HCT116 (cell line): ENCODE measurements around the gene CCDC138. TPM values are rescaled to one million over a fixed set of nuclear protein-coding genes. Genes with fewer than 3 reads are reported as not detected.

Experiments used
- ATAC-seq: fragments of 200-7000 bp; cut with Tn5 transposase; 2 replicates; pipeline ENCODE4 v1.9.1; 2020; ENCODE audit warnings: mild to moderate bottlenecking, moderate library complexity
- BruUV-seq: library from RNA; stranded (reverse); fragments of 400-500 nt; replicated peaks from 2 replicates; lab custom pipeline; 2021; lab: Mats Ljungman, UMichigan
- CTCF ChIA-PET: fragments of 300-600 bp; sonication (Branson Sonifier 250); formaldehyde crosslinking; loops from one replicate; lab custom pipeline; 2021; ENCODE audit warnings: antibody characterized with exemption; lab: Charles Lee
- POLR2A ChIA-PET: fragments of 300-600, 350-600 bp; sonication (Branson Sonifier 250); formaldehyde crosslinking; loops from one replicate; lab custom pipeline; 2021; ENCODE audit warnings: antibody characterized with exemption; lab: Charles Lee
- RAD21 ChIA-PET, 2 experiments: fragments of 300-600 bp; sonication (Branson Sonifier 250); formaldehyde crosslinking; loops; one replicate each; lab custom pipeline; 2023; ENCODE audit warnings: low total read pairs in 2 of 2; ENCODE audit not compliant: uncharacterized antibody in 2 of 2, unreplicated experiment in 2 of 2, low non-redundant PET in 1 of 2; lab: Charles Lee
- DNase-seq: peaks from one replicate; pipeline ENCODE4 v3.0.0-alpha.2; 2010; ENCODE audit warnings: low read depth, low spot score
- H2AFZ ChIP-seq: fragments of 200-600 bp; shearing (Covaris generic), sonication (generic); 2 replicates; pipeline ENCODE4 v1.6.1; 2017; ENCODE audit warnings: low read depth, mixed run types, mixed read lengths, antibody characterized with exemption, low read length; ENCODE audit not compliant: poor library complexity, severe bottlenecking
- H3K27ac ChIP-seq: 2 replicates; pipeline ENCODE4 v1.5.1; 2012; ENCODE audit warnings: low read depth, low read length
- H3K27me3 ChIP-seq: fragments of 200-600 bp; sonication (generic); 2 replicates; pipeline ENCODE4 v1.6.1; 2016; ENCODE audit warnings: mixed run types, low read length, mixed read lengths; ENCODE audit not compliant: insufficient read depth
- H3K36me3 ChIP-seq, 2 experiments: fragments of 200-500 bp in 1 of 2; fragments of 200-600 bp in 1 of 2; sonication (Bioruptor generic) in 1 of 2; sonication (generic) in 1 of 2; 2 replicates each; pipeline versions ENCODE4 v1.5.1 to v1.6.1; 2014 to 2016; ENCODE audit warnings: low read length in 2 of 2, inconsistent platforms in 1 of 2, mixed read lengths in 1 of 2, mixed run types in 1 of 2; ENCODE audit not compliant: insufficient read depth in 2 of 2, control insufficient read depth in 1 of 2
- H3K4me1 ChIP-seq, 2 experiments: fragments of 200-600 bp in 1 of 2; sonication (generic) in 1 of 2; 2 replicates each; pipeline versions ENCODE4 v1.5.1 to v1.6.1; 2012 to 2017; ENCODE audit warnings: low read length in 2 of 2, inconsistent platforms in 1 of 2, mild to moderate bottlenecking in 1 of 2, mixed read lengths in 1 of 2, mixed run types in 1 of 2, moderate library complexity in 1 of 2; ENCODE audit not compliant: insufficient read depth in 2 of 2, control insufficient read depth in 1 of 2
- H3K4me2 ChIP-seq: fragments of 200-600 bp; sonication (generic); 2 replicates; pipeline ENCODE4 v1.6.1; 2017; ENCODE audit warnings: mixed run types, low read length, mixed read lengths
- H3K4me3 ChIP-seq, 2 experiments: fragments of 200-600 bp in 1 of 2; sonication (generic) in 1 of 2; replicated peaks in 1 of 2; 2 replicates each; pipeline ENCODE4 v1.5.1; 2011 to 2016; ENCODE audit warnings: low read length in 2 of 2, control low read depth in 1 of 2, low read depth in 1 of 2, mild to moderate bottlenecking in 1 of 2, mixed read lengths in 1 of 2, mixed run types in 1 of 2
- H3K79me2 ChIP-seq: fragments of 200-600 bp; sonication (generic); 2 replicates; pipeline ENCODE4 v1.6.1; 2017; ENCODE audit warnings: mild to moderate bottlenecking, mixed run types, low read length, moderate library complexity, mixed read lengths; ENCODE audit not compliant: insufficient read depth
- H3K9ac ChIP-seq: fragments of 200-600 bp; sonication (generic); 2 replicates; pipeline ENCODE4 v1.6.1; 2016; ENCODE audit warnings: low read length, mixed read lengths
- H3K9me2 ChIP-seq: fragments of 200-600 bp; sonication (generic), shearing (Covaris generic); 2 replicates; pipeline ENCODE4 v1.6.1; 2017; ENCODE audit warnings: mixed run types, mild to moderate bottlenecking, moderate library complexity; ENCODE audit not compliant: insufficient read depth
- H3K9me3 ChIP-seq, 2 experiments: fragments of 200-500 bp in 1 of 2; fragments of 200-600 bp in 1 of 2; sonication (Bioruptor generic) in 1 of 2; sonication (generic) in 1 of 2; 2 replicates each; pipeline ENCODE4 v1.6.1; 2014 to 2017; ENCODE audit warnings: low read length in 2 of 2, mixed read lengths in 2 of 2, inconsistent platforms in 1 of 2, low read depth in 1 of 2, mild to moderate bottlenecking in 1 of 2, mixed run types in 1 of 2, moderate library complexity in 1 of 2; ENCODE audit not compliant: control insufficient read depth in 1 of 2, insufficient read depth in 1 of 2
- H4K20me1 ChIP-seq: fragments of 200-600 bp; sonication (generic), shearing (Covaris generic); 2 replicates; pipeline ENCODE4 v1.6.1; 2017; ENCODE audit warnings: mixed run types, mild to moderate bottlenecking, moderate library complexity; ENCODE audit not compliant: insufficient read depth
- CTCF ChIP-seq, 3 experiments: fragments of 200-600 bp in 1 of 3; sonication (generic) in 1 of 3; IDR thresholded peaks in 2 of 3; conservative IDR thresholded peaks in 1 of 3; 2 replicates each; pipeline ENCODE4 v1.5.1; 2012 to 2017; ENCODE audit warnings: low read depth in 2 of 3, low read length in 2 of 3, antibody characterized with exemption in 1 of 3, borderline replicate concordance in 1 of 3, control low read depth in 1 of 3, mild to moderate bottlenecking in 1 of 3, mixed read lengths in 1 of 3, mixed run types in 1 of 3, moderate library complexity in 1 of 3; ENCODE audit not compliant: insufficient read depth in 1 of 3
- EGR1 ChIP-seq: IDR thresholded peaks from 2 replicates; pipeline ENCODE4 v1.6.1; 2012; ENCODE audit warnings: low read depth
- EZH2 ChIP-seq: fragments of 200-600 bp; sonication (generic); IDR thresholded peaks from 2 replicates; pipeline ENCODE4 v1.6.1; 2017; ENCODE audit warnings: antibody characterized with exemption, mixed run types
- EZH2phosphoT487 ChIP-seq: fragments of 200-600 bp; IDR thresholded peaks from 2 replicates; pipeline ENCODE4 v1.6.1; 2018; ENCODE audit warnings: antibody characterized with exemption, borderline replicate concordance
- FOSL1 ChIP-seq: IDR thresholded peaks from 2 replicates; pipeline ENCODE4 v1.6.1; 2012; ENCODE audit warnings: low read depth
- POLR2A ChIP-seq: IDR thresholded peaks from 2 replicates; pipeline ENCODE4 v1.7.0; 2011; ENCODE audit warnings: borderline replicate concordance; ENCODE audit not compliant: insufficient read depth, insufficient read length; ENCODE audit errors: extremely low read depth
- RAD21 ChIP-seq: IDR thresholded peaks from 2 replicates; pipeline ENCODE4 v1.6.1; 2012; ENCODE audit warnings: low read depth, mild to moderate bottlenecking
- REST ChIP-seq: IDR thresholded peaks from 2 replicates; pipeline ENCODE4 v1.6.1; 2012; ENCODE audit warnings: low read depth
- SP1 ChIP-seq: IDR thresholded peaks from 2 replicates; pipeline ENCODE4 v1.6.1; 2012; ENCODE audit warnings: low read depth
- TCF7L2 ChIP-seq: IDR thresholded peaks from 2 replicates; pipeline ENCODE4 v1.7.0; 2011; ENCODE audit warnings: borderline replicate concordance, inconsistent platforms; ENCODE audit not compliant: insufficient read depth, insufficient read length; ENCODE audit errors: extremely low read depth
- ZFX ChIP-seq: fragments of 450-650 bp; IDR thresholded peaks from 2 replicates; pipeline ENCODE4 v1.6.1; 2017
- intact Hi-C: fragments of 100-400 bp; cut with micrococcal nuclease; formaldehyde crosslinking; loops from 2 replicates; pipeline ENCODE4 v1.10.0; 2022
- total RNA-seq: library from RNA; stranded (reverse); gene quantifications from one replicate; pipeline ENCODE4 v1.2.1, GENCODE V29; 2021; ENCODE audit not compliant: unreplicated experiment
- TF ChIP-seq, protein P1 (sequence below): IDR thresholded peaks from 2 replicates; pipeline ENCODE4 v1.6.1; 2012

Gene CCDC138
- total RNA-seq, 1 experiment from 2014 or later: 13.4 TPM

- Histone ChIP-seq H2AFZ (no peak overlapping the region), H3K4me2 (no peak overlapping the region), H3K9ac (no peak overlapping the region), H3K4me3 (no peak overlapping the region), H3K79me2 (no peaks in the 10 kb centered on the region), H3K9me3 (no peaks in the 10 kb centered on the region), H3K4me1 (no peaks in the 10 kb centered on the region), H3K27ac (no peak overlapping the region), H3K9me2 (no peaks in the 10 kb centered on the region), H4K20me1 (no peaks in the 10 kb centered on the region), H3K36me3 (no peaks in the 10 kb centered on the region), H3K27me3 (no peaks in the 10 kb centered on the region)
- DNase-seq (no peak), ATAC-seq (no peak)
- TF ChIP-seq SP1 (no peak), FOSL1 (no peak)
- intact Hi-C loops: no loop called here
- RAD21 ChIA-PET: no interaction called here
- no TSS peak for BruUV-seq
- CTCF ChIA-PET: no interaction called here
- POLR2A ChIA-PET: no interaction called here
These were observed 111.9 kb downstream of the CCDC138 start for GRCh38 chr2:108898315-108899082.

DNA sequence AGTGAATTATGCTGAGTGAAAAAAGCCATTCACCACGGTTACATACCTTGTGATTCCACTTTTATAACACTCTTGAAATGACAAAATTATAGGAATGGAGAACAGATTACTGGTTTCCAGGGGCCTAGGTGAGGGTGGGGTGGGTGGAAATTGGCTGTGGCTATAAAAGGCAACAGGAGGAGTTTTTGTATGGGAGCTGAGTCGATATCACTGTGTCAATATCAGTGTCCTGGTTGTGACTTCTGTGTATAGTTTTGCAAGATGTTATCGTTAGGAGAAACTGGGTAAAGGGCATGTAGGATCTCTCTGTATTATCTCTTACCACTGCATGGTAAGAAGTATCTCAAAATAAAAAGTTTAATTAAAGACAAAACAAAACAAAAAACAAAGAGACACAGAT is 118.1 kb downstream of the CCDC138 start:
- BruUV-seq: no TSS peak
- CTCF ChIA-PET: no interaction called here

More for the DNA sequence above, 118.1 kb downstream of the CCDC138 start:
- Histone ChIP-seq H3K4me3 (no peak overlapping the region), H3K9me3 (no peaks in the 10 kb centered on the region), H3K4me2 (no peak overlapping the region), H3K9ac (no peak overlapping the region), H3K79me2 (no peaks in the 10 kb centered on the region), H3K27me3 (no peaks in the 10 kb centered on the region), H4K20me1 (no peaks in the 10 kb centered on the region), H3K27ac (no peak overlapping the region), H2AFZ (no peak overlapping the region), H3K36me3 (no peaks in the 10 kb centered on the region), H3K9me2 (no peaks in the 10 kb centered on the region), H3K4me1 (no peaks in the 10 kb centered on the region)
- intact Hi-C loops: no loop called here
- ATAC-seq: no peak
- TF ChIP-seq, protein P1, sequence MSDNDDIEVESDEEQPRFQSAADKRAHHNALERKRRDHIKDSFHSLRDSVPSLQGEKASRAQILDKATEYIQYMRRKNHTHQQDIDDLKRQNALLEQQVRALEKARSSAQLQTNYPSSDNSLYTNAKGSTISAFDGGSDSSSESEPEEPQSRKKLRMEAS: no peak
- no peak for TF ChIP-seq SP1
- TF ChIP-seq POLR2A: no peak
- no peak for TF ChIP-seq EZH2phosphoT487
- TF ChIP-seq EZH2: no peak
- no peak for TF ChIP-seq ZFX
- TF ChIP-seq CTCF (IDR thresholded peaks at IDR 0.05 in 2 of 3, conservative IDR thresholded peaks at IDR 0.05 in 1 of 3; ENCODE audit: borderline replicate concordance in 1 of 3, insufficient read depth in 1 of 3, low read depth in 2 of 3, low read length in 2 of 3): no peak
- TF ChIP-seq TCF7L2: no peak
- no peak for TF ChIP-seq REST
- no peak for TF ChIP-seq EGR1
- no peak for TF ChIP-seq RAD21
- RAD21 ChIA-PET: no interaction called here
- DNase-seq: no peak
- POLR2A ChIA-PET: no interaction called here
